ENCODE results near the gene SIM2.

DNA sequence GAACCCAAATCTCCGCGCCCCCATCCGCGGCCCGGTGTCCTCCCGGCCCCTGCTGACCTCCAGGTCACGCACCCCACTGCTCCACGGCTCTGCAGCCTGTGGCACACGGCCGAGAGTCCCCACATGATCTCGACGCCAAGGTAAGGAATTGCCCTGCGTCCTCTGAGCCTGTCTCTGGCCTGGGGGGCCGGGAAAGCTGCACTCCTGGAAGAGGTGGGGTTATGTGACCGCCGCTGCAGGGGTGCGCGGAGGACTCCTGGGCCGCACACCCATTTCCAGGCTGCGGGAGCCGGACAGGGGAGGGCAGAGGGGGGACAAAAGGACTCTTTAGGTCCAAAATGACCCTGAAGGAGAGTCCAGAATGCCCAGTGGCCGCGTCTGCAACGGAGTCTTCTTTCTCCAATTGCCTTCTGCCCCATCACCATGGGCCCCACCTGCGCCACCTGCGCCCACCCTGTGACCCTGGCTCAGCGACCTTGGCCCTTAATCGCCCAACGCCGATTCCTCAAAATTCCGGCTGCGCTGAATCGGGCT is 997 bp upstream of the SIM2 start:
- TF ChIP-seq, protein P1, sequence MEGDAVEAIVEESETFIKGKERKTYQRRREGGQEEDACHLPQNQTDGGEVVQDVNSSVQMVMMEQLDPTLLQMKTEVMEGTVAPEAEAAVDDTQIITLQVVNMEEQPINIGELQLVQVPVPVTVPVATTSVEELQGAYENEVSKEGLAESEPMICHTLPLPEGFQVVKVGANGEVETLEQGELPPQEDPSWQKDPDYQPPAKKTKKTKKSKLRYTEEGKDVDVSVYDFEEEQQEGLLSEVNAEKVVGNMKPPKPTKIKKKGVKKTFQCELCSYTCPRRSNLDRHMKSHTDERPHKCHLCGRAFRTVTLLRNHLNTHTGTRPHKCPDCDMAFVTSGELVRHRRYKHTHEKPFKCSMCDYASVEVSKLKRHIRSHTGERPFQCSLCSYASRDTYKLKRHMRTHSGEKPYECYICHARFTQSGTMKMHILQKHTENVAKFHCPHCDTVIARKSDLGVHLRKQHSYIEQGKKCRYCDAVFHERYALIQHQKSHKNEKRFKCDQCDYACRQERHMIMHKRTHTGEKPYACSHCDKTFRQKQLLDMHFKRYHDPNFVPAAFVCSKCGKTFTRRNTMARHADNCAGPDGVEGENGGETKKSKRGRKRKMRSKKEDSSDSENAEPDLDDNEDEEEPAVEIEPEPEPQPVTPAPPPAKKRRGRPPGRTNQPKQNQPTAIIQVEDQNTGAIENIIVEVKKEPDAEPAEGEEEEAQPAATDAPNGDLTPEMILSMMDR (IDR thresholded peaks at IDR 0.05) = no peak
- no peak for TF ChIP-seq POLR2A (IDR thresholded peaks at IDR 0.05)

All from lower leg skin (tissue), 3 donors.